ENCODE data around the gene GRK5.

Gene GRK5

DNA sequence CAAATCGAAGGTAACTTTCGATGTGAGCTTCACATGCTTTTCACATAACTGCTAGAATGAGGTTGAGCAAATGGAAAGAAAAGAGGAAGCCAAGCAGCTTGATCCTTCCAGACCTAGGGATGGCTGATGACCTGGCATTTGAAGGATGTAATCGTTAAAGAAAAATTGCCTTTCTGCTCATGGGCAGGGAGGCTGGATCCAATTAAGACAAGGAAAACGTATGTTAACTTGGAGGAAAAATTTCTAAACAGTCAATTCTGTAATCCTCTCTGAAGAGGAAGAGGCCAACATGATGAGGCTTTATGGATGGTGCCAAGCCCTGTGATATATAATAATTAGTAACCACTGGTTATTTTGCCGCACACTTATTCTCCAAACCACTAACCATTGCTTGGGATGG lies 12.5 kb downstream of the GRK5 start:
- Histone ChIP-seq H3K36me3 (replicated peaks) (no peaks in the 10 kb centered on the region), H3K4me3 (ENCODE audit: low read depth, low read length) (no peak overlapping the region), H3K27ac (no peak overlapping the region), H3K27me3 (replicated peaks) (no peaks in the 10 kb centered on the region)
- in situ Hi-C loops (cut with HindIII; ENCODE audit: low pct_ligation_motif_present, low sequenced_read_pairs): loop anchor here (25.0 kb wide), 1 partner anchor 192 kb away; no protein-coding TSS in a partner anchor
- DNase-seq: no peak
- TF ChIP-seq, protein P1, sequence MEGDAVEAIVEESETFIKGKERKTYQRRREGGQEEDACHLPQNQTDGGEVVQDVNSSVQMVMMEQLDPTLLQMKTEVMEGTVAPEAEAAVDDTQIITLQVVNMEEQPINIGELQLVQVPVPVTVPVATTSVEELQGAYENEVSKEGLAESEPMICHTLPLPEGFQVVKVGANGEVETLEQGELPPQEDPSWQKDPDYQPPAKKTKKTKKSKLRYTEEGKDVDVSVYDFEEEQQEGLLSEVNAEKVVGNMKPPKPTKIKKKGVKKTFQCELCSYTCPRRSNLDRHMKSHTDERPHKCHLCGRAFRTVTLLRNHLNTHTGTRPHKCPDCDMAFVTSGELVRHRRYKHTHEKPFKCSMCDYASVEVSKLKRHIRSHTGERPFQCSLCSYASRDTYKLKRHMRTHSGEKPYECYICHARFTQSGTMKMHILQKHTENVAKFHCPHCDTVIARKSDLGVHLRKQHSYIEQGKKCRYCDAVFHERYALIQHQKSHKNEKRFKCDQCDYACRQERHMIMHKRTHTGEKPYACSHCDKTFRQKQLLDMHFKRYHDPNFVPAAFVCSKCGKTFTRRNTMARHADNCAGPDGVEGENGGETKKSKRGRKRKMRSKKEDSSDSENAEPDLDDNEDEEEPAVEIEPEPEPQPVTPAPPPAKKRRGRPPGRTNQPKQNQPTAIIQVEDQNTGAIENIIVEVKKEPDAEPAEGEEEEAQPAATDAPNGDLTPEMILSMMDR (IDR thresholded peaks at IDR 0.05; ENCODE audit: low read depth, low read length, missing control alignments): no peak

DNA sequence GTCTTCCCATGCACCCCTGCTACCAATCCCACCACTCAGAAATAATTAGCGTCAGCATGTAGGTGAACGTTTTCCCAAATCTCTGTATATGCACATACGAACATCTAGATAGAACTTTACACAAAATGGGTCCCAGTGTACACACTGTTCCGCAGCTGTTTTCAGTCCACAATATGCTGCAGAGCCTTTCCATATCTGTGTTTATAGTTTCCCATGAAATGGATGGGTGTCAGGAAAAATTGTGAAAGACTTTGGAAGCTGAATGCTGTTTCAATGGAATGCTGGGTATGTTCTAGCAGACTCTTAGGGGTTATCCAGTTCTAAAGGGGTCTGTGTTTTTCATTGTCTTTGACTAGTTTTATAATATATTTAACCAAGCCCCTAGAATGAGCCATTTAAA lies 13.8 kb downstream of the GRK5 start:
- TF ChIP-seq, protein P1 (IDR thresholded peaks at IDR 0.05; ENCODE audit: low read depth, low read length, missing control alignments): no peak
- in situ Hi-C loops (cut with HindIII; ENCODE audit: low pct_ligation_motif_present, low sequenced_read_pairs): loop anchor here (25.0 kb wide), 1 partner anchor 191 kb away; no protein-coding TSS in a partner anchor
- Histone ChIP-seq H3K27me3 (replicated peaks) (no peaks in the 10 kb centered on the region), H3K36me3 (replicated peaks) (no peaks in the 10 kb centered on the region), H3K27ac (no peak overlapping the region), H3K4me3 (ENCODE audit: low read depth, low read length) (no peak overlapping the region)
- no peak for DNase-seq

DNA sequence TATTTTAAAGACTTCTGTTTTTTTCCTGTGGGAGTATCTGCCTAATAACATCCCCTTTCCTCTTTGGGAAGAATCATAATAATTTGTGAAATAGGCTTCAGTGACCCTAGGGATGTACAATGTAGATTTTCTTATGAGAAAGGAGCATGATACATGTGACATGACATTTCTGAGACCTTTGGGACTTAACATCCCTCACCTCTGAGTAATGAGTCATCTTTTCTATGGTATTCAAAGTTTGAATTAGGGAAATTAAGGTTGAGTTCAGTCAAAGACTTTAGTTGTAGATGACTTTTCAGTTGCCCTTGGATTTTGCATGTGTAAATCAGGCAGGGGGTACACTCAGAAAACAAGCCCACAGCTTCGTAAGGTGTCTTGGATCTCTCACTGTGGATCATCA lies 14.3 kb downstream of the GRK5 start:
- DNase-seq: no peak
- no peak overlapping the region for H3K4me3 ChIP-seq (ENCODE audit: low read depth, low read length)
- in situ Hi-C loops (cut with HindIII; ENCODE audit: low pct_ligation_motif_present, low sequenced_read_pairs): loop anchor here (25.0 kb wide), 1 partner anchor 191 kb away; no protein-coding TSS in a partner anchor
- TF ChIP-seq, protein P1 (IDR thresholded peaks at IDR 0.05; ENCODE audit: low read depth, low read length, missing control alignments): no peak
- no peak overlapping the region for H3K27ac ChIP-seq
- no peaks in the 10 kb centered on the region for H3K36me3 ChIP-seq (replicated peaks)
- H3K27me3 ChIP-seq (replicated peaks): no peaks in the 10 kb centered on the region

DNA sequence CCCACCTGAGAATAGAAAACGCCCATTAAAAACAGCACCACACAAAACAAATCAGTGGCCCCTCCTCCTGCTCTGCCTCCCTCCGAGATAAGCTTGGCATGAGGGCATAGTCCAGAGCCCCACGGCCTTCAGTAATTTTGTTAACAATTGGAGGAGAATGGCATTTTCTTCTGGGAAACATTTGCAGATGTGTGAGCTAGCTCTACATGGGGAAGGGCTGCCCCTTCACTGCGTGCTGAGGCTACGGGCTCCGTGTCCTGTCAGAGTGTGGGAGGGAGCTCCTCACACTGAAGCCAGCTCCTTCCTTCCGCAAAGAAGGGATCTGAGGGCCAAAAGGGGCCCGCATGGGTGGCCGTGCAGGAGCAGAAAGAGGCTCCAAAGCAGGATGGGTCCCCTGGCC lies 15.2 kb downstream of the GRK5 start:
- TF ChIP-seq, protein P1 (IDR thresholded peaks at IDR 0.05; ENCODE audit: low read depth, low read length, missing control alignments): no peak
- in situ Hi-C loops (cut with HindIII; ENCODE audit: low pct_ligation_motif_present, low sequenced_read_pairs): loop anchor here (25.0 kb wide), 1 partner anchor 190 kb away; no protein-coding TSS in a partner anchor
- DNase-seq: no peak
- Histone ChIP-seq H3K27ac (no peak overlapping the region), H3K4me3 (ENCODE audit: low read depth, low read length) (no peak overlapping the region), H3K27me3 (replicated peaks) (no peaks in the 10 kb centered on the region), H3K36me3 (replicated peaks) (no peaks in the 10 kb centered on the region)

DNA sequence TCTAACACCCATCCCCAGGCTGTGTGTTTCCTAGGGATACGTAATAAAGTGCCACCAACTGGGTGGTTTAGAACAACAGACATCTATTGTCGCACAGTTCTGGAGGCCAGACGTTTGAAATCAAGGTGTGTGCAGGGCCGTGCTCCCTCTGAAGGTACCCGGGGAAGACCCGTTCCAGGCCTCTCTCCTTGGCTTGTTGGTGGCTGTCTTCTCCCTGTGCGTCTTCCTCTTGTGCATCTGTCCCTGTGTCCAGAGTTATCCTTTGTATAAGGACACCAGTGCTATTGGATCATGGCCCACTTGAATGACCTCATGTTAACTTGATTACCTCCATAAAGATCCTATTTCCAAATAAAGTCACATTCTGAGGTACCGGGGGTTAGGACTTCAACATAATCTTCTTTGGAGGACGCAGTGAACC lies 15.6 kb downstream of the GRK5 start:
- Histone ChIP-seq H3K4me3 (ENCODE audit: low read depth, low read length) (no peak overlapping the region), H3K36me3 (replicated peaks) (no peaks in the 10 kb centered on the region), H3K27ac (no peak overlapping the region), H3K27me3 (replicated peaks) (no peaks in the 10 kb centered on the region)
- in situ Hi-C loops (cut with HindIII; ENCODE audit: low pct_ligation_motif_present, low sequenced_read_pairs): loop anchor here (25.0 kb wide), 1 partner anchor 189 kb away; no protein-coding TSS in a partner anchor
- no peak for DNase-seq
- TF ChIP-seq, protein P1 (IDR thresholded peaks at IDR 0.05; ENCODE audit: low read depth, low read length, missing control alignments): no peak

DNA sequence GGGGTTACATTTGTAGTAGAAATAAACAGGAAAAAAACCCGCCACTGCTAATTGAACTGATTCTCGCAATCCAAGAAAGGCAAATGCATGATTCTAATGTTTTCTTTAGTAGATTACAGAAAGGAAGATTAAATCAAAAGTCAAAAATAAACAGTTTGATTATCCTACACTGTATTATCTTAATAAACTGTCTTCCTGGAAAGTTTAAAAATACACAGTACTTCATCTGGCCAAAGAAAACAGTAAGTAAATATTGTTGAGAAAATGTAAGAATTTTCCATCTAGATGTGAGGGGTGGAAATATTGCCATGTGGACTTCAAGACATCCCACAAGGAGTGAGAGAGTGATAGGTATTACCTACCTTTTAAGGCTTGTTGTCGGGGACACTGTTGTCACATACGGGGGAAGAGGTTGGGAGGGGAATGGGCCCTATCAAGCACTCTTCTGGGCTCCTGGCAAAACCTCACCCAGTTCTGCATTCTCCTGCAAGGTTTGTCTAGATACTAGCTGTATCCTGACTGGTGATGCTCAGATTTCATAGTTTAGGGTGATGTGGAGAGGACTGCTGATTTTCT lies 17.8 kb downstream of the GRK5 start:
- TF ChIP-seq, protein P1 (IDR thresholded peaks at IDR 0.05; ENCODE audit: low read depth, low read length, missing control alignments): no peak
- no peak for DNase-seq
- H3K4me3 ChIP-seq (ENCODE audit: low read depth, low read length): no peak overlapping the region
- in situ Hi-C loops (cut with HindIII; ENCODE audit: low pct_ligation_motif_present, low sequenced_read_pairs): no loop called here
- no peak overlapping the region for H3K27ac ChIP-seq
- no peaks in the 10 kb centered on the region for H3K36me3 ChIP-seq (replicated peaks)
- no peaks in the 10 kb centered on the region for H3K27me3 ChIP-seq (replicated peaks)

All from brain microvascular endothelial cell (primary cell).